HEK293 (cell line): Measurements from ENCODE around the gene NET1.
A peak's percentile ranks its signal among the peaks of the same experiment; 100 is the strongest.

Experiments used
- CTCF ChIA-PET: fragments of 350-600 bp; formaldehyde crosslinking; extraction: SDS; loops from one replicate; lab custom pipeline; 2021; ENCODE audit warnings: antibody characterized with exemption; lab: Yijun Ruan, JAX
- POLR2A ChIA-PET: fragments of 300-600 bp; formaldehyde crosslinking; extraction: SDS; loops from one replicate; lab custom pipeline; 2020; ENCODE audit warnings: antibody characterized with exemption, inconsistent platforms; lab: Yijun Ruan, JAX
- H3K27ac ChIP-seq: fragments of 200-500 bp; sonication (Bioruptor generic); 2 replicates; pipeline ENCODE4 v1.5.1; 2014; ENCODE audit warnings: low read depth, low read length, control low read depth, inconsistent platforms; ENCODE audit errors: extremely low read depth
- H3K36me3 ChIP-seq, 2 experiments: fragments of 200-500 bp in 1 of 2; sonication (Bioruptor generic) in 1 of 2; 1 replicate in 1 of 2; 2 replicates in 1 of 2; pipeline ENCODE4 v1.5.1; 2014 to 2017; ENCODE audit warnings: inconsistent platforms in 2 of 2, low read length in 2 of 2; ENCODE audit not compliant: control insufficient read depth in 2 of 2, insufficient read depth in 1 of 2
- H3K4me1 ChIP-seq: fragments of 200-500 bp; sonication (Bioruptor generic); 2 replicates; pipeline ENCODE4 v1.5.1; 2014; ENCODE audit warnings: mild to moderate bottlenecking, low read length, inconsistent platforms; ENCODE audit not compliant: control insufficient read depth, insufficient read depth
- H3K4me3 ChIP-seq: 2 replicates; pipeline ENCODE4 v1.5.1; 2011; ENCODE audit warnings: low read depth, mild to moderate bottlenecking, control low read depth, low read length, moderate library complexity
- H3K9me3 ChIP-seq: fragments of 200-500 bp; sonication (Bioruptor generic); 2 replicates; pipeline ENCODE4 v1.5.1; 2014; ENCODE audit warnings: low read depth, low read length, inconsistent platforms; ENCODE audit not compliant: control insufficient read depth, insufficient read depth
- KLF1 ChIP-seq: fragments of 450-650 bp; formaldehyde crosslinking; IDR thresholded peaks from 2 replicates; pipeline ENCODE4 v1.5.1; 2016; ENCODE audit warnings: missing biosample characterization, missing genetic modification characterization
- OSR2 ChIP-seq: fragments of 450-650 bp; formaldehyde crosslinking; IDR thresholded peaks from 2 replicates; pipeline ENCODE4 v1.5.1; 2016; ENCODE audit warnings: missing biosample characterization, missing genetic modification characterization
- SCRT2 ChIP-seq: fragments of 450-650 bp; formaldehyde crosslinking; IDR thresholded peaks from 2 replicates; pipeline ENCODE4 v1.5.1; 2016; ENCODE audit warnings: missing biosample characterization, missing genetic modification characterization
- SP3 ChIP-seq: fragments of 450-650 bp; formaldehyde crosslinking; IDR thresholded peaks from 2 replicates; pipeline ENCODE4 v1.5.1; 2016; ENCODE audit warnings: missing biosample characterization, missing genetic modification characterization
- ZBTB48 ChIP-seq: fragments of 450-650 bp; formaldehyde crosslinking; IDR thresholded peaks from 2 replicates; pipeline ENCODE4 v1.5.1; 2016; ENCODE audit warnings: missing biosample characterization, missing genetic modification characterization
- ZFP3 ChIP-seq: fragments of 450-650 bp; formaldehyde crosslinking; IDR thresholded peaks from 2 replicates; pipeline ENCODE4 v1.5.1; 2016; ENCODE audit warnings: low read depth, missing biosample characterization, missing genetic modification characterization
- ZFP37 ChIP-seq: fragments of 450-650 bp; formaldehyde crosslinking; IDR thresholded peaks from 2 replicates; pipeline ENCODE4 v1.5.1; 2016; ENCODE audit warnings: missing biosample characterization, missing genetic modification characterization
- ZNF114 ChIP-seq: fragments of 450-650 bp; formaldehyde crosslinking; IDR thresholded peaks from 2 replicates; pipeline ENCODE4 v1.5.0; 2017; ENCODE audit warnings: missing biosample characterization, missing genetic modification characterization
- ZNF140 ChIP-seq: fragments of 450-650 bp; formaldehyde crosslinking; IDR thresholded peaks from 2 replicates; pipeline ENCODE4 v1.5.1; 2016; ENCODE audit warnings: missing biosample characterization, missing genetic modification characterization
- ZNF184 ChIP-seq: fragments of 450-650 bp; IDR thresholded peaks from 2 replicates; pipeline ENCODE4 v1.5.1; 2018; ENCODE audit warnings: missing biosample characterization, mild to moderate bottlenecking, missing genetic modification characterization
- ZNF24 ChIP-seq: fragments of 450-650 bp; formaldehyde crosslinking; IDR thresholded peaks from 2 replicates; pipeline ENCODE4 v1.5.1; 2016; ENCODE audit warnings: missing biosample characterization, missing genetic modification characterization
- ZNF324 ChIP-seq: fragments of 450-650 bp; formaldehyde crosslinking; IDR thresholded peaks from 2 replicates; pipeline ENCODE4 v1.5.1; 2016; ENCODE audit warnings: missing biosample characterization, missing genetic modification characterization
- ZNF391 ChIP-seq: fragments of 450-650 bp; formaldehyde crosslinking; IDR thresholded peaks from 2 replicates; pipeline ENCODE4 v1.5.1; 2016; ENCODE audit warnings: low read depth, missing biosample characterization, missing genetic modification characterization, borderline replicate concordance
- ZNF416 ChIP-seq: fragments of 450-650 bp; formaldehyde crosslinking; IDR thresholded peaks from 2 replicates; pipeline ENCODE4 v1.5.1; 2016; ENCODE audit warnings: missing biosample characterization, missing genetic modification characterization
- ZNF501 ChIP-seq: fragments of 450-650 bp; formaldehyde crosslinking; IDR thresholded peaks from 2 replicates; pipeline ENCODE4 v1.5.1; 2016; ENCODE audit warnings: missing biosample characterization, missing genetic modification characterization
- ZNF571 ChIP-seq: fragments of 450-650 bp; formaldehyde crosslinking; IDR thresholded peaks from 2 replicates; pipeline ENCODE4 v1.5.0; 2017; ENCODE audit warnings: missing biosample characterization, missing genetic modification characterization
- ZNF830 ChIP-seq: fragments of 450-650 bp; IDR thresholded peaks from 2 replicates; pipeline ENCODE4 v1.5.0; 2018; ENCODE audit warnings: missing biosample characterization, missing genetic modification characterization, low read depth, mild to moderate bottlenecking, moderate library complexity
- ZSCAN30 ChIP-seq: fragments of 450-650 bp; IDR thresholded peaks from 2 replicates; pipeline ENCODE4 v1.5.1; 2018; ENCODE audit warnings: missing biosample characterization, mild to moderate bottlenecking, missing genetic modification characterization, moderate library complexity
- TF ChIP-seq, protein P1 (sequence below): fragments of 450-650 bp; formaldehyde crosslinking; IDR thresholded peaks from 2 replicates; pipeline ENCODE4 v1.5.1; 2016; ENCODE audit warnings: missing biosample characterization, missing genetic modification characterization
- TF ChIP-seq, protein P2 (sequence below): fragments of 450-650 bp; formaldehyde crosslinking; IDR thresholded peaks from 2 replicates; pipeline ENCODE4 v1.5.1; 2016; ENCODE audit warnings: missing biosample characterization, missing genetic modification characterization
- TF ChIP-seq, protein P3 (sequence below): fragments of 450-650 bp; formaldehyde crosslinking; IDR thresholded peaks from 2 replicates; pipeline ENCODE4 v1.5.1; 2016; ENCODE audit warnings: missing biosample characterization, missing genetic modification characterization
- TF ChIP-seq, protein P4 (sequence below): fragments of 450-650 bp; formaldehyde crosslinking; IDR thresholded peaks from 2 replicates; pipeline ENCODE4 v1.5.1; 2016; ENCODE audit warnings: missing biosample characterization, missing genetic modification characterization
- TF ChIP-seq, protein P5 (sequence below): fragments of 450-650 bp; formaldehyde crosslinking; IDR thresholded peaks from 2 replicates; pipeline ENCODE4 v1.5.1; 2016; ENCODE audit warnings: missing biosample characterization, missing genetic modification characterization

The NET1 gene

GRCh38 chr10:5362873-5363272 is 49.5 kb upstream of the NET1 start:
- no peaks in the 10 kb centered on the region; the same call in 1 of the 2 replicates for H3K4me1 ChIP-seq
- TF ChIP-seq ZFP37 (tag by site-specific recombination) (no peak), ZNF24 (peak; percentile 65)
- TF ChIP-seq, protein P1, sequence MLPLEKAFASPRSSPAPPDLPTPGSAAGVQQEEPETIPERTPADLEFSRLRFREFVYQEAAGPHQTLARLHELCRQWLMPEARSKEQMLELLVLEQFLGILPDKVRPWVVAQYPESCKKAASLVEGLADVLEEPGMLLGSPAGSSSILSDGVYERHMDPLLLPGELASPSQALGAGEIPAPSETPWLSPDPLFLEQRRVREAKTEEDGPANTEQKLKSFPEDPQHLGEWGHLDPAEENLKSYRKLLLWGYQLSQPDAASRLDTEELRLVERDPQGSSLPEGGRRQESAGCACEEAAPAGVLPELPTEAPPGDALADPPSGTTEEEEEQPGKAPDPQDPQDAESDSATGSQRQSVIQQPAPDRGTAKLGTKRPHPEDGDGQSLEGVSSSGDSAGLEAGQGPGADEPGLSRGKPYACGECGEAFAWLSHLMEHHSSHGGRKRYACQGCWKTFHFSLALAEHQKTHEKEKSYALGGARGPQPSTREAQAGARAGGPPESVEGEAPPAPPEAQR (tag by site-specific recombination): no peak
- TF ChIP-seq, protein P2, sequence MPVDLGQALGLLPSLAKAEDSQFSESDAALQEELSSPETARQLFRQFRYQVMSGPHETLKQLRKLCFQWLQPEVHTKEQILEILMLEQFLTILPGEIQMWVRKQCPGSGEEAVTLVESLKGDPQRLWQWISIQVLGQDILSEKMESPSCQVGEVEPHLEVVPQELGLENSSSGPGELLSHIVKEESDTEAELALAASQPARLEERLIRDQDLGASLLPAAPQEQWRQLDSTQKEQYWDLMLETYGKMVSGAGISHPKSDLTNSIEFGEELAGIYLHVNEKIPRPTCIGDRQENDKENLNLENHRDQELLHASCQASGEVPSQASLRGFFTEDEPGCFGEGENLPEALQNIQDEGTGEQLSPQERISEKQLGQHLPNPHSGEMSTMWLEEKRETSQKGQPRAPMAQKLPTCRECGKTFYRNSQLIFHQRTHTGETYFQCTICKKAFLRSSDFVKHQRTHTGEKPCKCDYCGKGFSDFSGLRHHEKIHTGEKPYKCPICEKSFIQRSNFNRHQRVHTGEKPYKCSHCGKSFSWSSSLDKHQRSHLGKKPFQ (tag by site-specific recombination): no peak
- TF ChIP-seq, all 188 proteins: peak for 1
- Histone ChIP-seq H3K36me3 (no peaks in the 10 kb centered on the region), H3K4me3 (no peak overlapping the region), H3K9me3 (no peaks in the 10 kb centered on the region), H3K27ac (no peak overlapping the region)
- ChIA-PET CTCF (interaction anchor here (0.6 kb wide), 1 partner anchor 431 kb away, joined by 3 read pairs; no protein-coding TSS in a partner anchor), POLR2A (no interaction called here)

- ChIA-PET POLR2A (no interaction called here), CTCF (no interaction called here)
- H3K27ac ChIP-seq: no peak overlapping the region
These were observed 48.0 kb upstream of the NET1 start for GRCh38 chr10:5364374-5364773.

DNA sequence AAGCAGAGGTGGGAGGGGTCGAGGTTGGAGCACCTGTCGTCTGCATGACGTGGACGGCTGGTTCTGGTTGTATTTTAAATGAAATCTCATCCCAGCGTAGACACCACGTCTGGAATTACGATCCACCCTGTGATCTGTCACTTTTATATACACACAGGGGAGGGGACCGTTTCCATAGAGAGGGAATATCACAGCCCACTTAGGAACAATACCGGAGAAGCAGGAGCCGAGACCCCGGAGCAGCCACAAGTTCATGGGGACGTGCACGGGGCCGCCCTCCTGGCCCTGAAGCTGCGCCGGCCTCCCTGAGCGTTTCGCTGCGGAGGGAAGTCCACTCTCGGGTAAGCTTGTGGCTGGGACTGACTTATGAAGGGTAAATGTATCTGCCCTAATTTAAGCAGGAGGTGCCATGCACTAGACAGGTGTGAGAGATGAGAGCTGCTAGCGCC is 47.4 kb upstream of the NET1 start, which contains the start of gene UCN3:
Gene UCN3, plus strand, starts transcription at position 77 of the 449 bp plus-strand sequence. CDS start 8,755 bp downstream, outside the sequence.
- ChIA-PET CTCF (interaction anchor here (0.6 kb wide), 2 partner anchors 120 to 514 kb away, joined by 3 to 5 read pairs; no protein-coding TSS in a partner anchor), POLR2A (no interaction called here)
- H3K4me3 ChIP-seq: no peak within 1 kb of the TSS
- H3K27ac ChIP-seq: no peak within 1 kb of the TSS
- H3K4me1 ChIP-seq: no peaks in the 10 kb centered on the region; the same call in 1 of the 2 replicates
- no peaks in the 10 kb centered on the region for H3K9me3 ChIP-seq
- TF ChIP-seq KLF1 (tag by site-specific recombination): no peak
- TF ChIP-seq SP3 (tag by site-specific recombination): no peak
- TF ChIP-seq ZBTB48 (tag by site-specific recombination): no peak
- no peak for TF ChIP-seq ZSCAN30 (tag by site-specific recombination)
- TF ChIP-seq, protein P3, sequence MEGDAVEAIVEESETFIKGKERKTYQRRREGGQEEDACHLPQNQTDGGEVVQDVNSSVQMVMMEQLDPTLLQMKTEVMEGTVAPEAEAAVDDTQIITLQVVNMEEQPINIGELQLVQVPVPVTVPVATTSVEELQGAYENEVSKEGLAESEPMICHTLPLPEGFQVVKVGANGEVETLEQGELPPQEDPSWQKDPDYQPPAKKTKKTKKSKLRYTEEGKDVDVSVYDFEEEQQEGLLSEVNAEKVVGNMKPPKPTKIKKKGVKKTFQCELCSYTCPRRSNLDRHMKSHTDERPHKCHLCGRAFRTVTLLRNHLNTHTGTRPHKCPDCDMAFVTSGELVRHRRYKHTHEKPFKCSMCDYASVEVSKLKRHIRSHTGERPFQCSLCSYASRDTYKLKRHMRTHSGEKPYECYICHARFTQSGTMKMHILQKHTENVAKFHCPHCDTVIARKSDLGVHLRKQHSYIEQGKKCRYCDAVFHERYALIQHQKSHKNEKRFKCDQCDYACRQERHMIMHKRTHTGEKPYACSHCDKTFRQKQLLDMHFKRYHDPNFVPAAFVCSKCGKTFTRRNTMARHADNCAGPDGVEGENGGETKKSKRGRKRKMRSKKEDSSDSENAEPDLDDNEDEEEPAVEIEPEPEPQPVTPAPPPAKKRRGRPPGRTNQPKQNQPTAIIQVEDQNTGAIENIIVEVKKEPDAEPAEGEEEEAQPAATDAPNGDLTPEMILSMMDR (tag by site-specific recombination): no peak
- TF ChIP-seq ZNF391 (tag by site-specific recombination): no peak
- no peak for TF ChIP-seq ZFP3 (tag by site-specific recombination)
- no peak for TF ChIP-seq ZNF140 (tag by site-specific recombination)
- no peak for TF ChIP-seq ZNF416 (tag by site-specific recombination)
- TF ChIP-seq ZNF24: no peak
- TF ChIP-seq ZNF324: no peak
- TF ChIP-seq ZNF571 (tag by site-specific recombination): no peak
- TF ChIP-seq, protein P4, sequence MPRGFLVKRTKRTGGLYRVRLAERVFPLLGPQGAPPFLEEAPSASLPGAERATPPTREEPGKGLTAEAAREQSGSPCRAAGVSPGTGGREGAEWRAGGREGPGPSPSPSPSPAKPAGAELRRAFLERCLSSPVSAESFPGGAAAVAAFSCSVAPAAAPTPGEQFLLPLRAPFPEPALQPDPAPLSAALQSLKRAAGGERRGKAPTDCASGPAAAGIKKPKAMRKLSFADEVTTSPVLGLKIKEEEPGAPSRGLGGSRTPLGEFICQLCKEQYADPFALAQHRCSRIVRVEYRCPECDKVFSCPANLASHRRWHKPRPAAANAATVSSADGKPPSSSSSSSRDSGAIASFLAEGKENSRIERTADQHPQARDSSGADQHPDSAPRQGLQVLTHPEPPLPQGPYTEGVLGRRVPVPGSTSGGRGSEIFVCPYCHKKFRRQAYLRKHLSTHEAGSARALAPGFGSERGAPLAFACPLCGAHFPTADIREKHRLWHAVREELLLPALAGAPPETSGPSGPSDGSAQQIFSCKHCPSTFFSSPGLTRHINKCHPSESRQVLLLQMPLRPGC (tag by site-specific recombination): no peak
- no peak for TF ChIP-seq ZNF184 (tag by site-specific recombination)
- TF ChIP-seq ZNF830 (tag by site-specific recombination): no peak
- TF ChIP-seq, protein P5, sequence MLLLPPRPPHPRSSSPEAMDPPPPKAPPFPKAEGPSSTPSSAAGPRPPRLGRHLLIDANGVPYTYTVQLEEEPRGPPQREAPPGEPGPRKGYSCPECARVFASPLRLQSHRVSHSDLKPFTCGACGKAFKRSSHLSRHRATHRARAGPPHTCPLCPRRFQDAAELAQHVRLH (tag by site-specific recombination): no peak
- no peak for TF ChIP-seq ZNF114 (tag by site-specific recombination)
- no peak for TF ChIP-seq ZNF501 (tag by site-specific recombination)
- H3K36me3 ChIP-seq: no peaks in the 10 kb centered on the region

More at GRCh38 chr10:5364374-5364773, 48.0 kb upstream of the NET1 start:
- H3K36me3 ChIP-seq: no peaks in the 10 kb centered on the region
- H3K4me1 ChIP-seq: no peaks in the 10 kb centered on the region; the same call in 1 of the 2 replicates
- H3K4me3 ChIP-seq: no peak overlapping the region
- no peaks in the 10 kb centered on the region for H3K9me3 ChIP-seq
- TF ChIP-seq OSR2 (tag by site-specific recombination) (no peak), SCRT2 (tag by site-specific recombination) (peak; percentile 59)
